ENCODE measurements around the gene PRRT1. TPM values are rescaled to one million over a fixed set of nuclear protein-coding genes. Genes with fewer than 3 reads are reported as not detected.

PRRT1 gene
- total and polyA plus RNA-seq, 12 donors, result 0.17 to 2.9 (median 0.69) TPM

- ATAC-seq (no peak), DNase-seq (no peak)
- no peak overlapping the region for H3K27ac ChIP-seq
- H3K4me1 ChIP-seq, result peaks cover 6 to 46% (median 25%) of the 10 kb centered on the region in 9 donors
- H3K9me3 ChIP-seq, result no peaks in the 10 kb centered on the region
- peak overlapping the region in 1 of 10 donors; percentile 10 for H3K4me3 ChIP-seq
- TF ChIP-seq CTCF (IDR thresholded peaks at IDR 0.05), result no peak
- intact Hi-C loops (cut with DNase I), result loop anchor here in 2 of 10 donors (5.0 kb wide), 1 partner anchor 33 kb away; no protein-coding TSS in a partner anchor
- peaks cover 0 to 81% (median 8%) of the 10 kb centered on the region in 7 donors for H3K27me3 ChIP-seq
- H3K36me3 ChIP-seq, result peaks cover 0 to 9% (median 0%) of the 10 kb centered on the region in 9 donors
- 35 to 45% methylated on average over 48 to 55 of the region's 55 CpGs for WGBS, 2 donors
These were observed 1.5 kb downstream of the PRRT1 start for GRCh38 chr6:32149932-32150870.

GRCh38 chr6:32149092-32149755, 2.5 kb downstream of the PRRT1 start:
- 41 to 49% methylated on average over 43 to 47 of the region's 47 CpGs for WGBS, 2 donors
- H3K4me1 ChIP-seq, result peaks cover 0 to 38% (median 16%) of the 10 kb centered on the region in 9 donors
- TF ChIP-seq CTCF (IDR thresholded peaks at IDR 0.05), result peak in 1 of 9 donors; percentile 2
- intact Hi-C loops (cut with DNase I), result no loop called here
- H3K36me3 ChIP-seq, result peaks cover 0 to 9% (median 0%) of the 10 kb centered on the region in 9 donors
- H3K27me3 ChIP-seq, result peaks cover 0 to 72% (median 8%) of the 10 kb centered on the region in 7 donors
- ATAC-seq (no peak), DNase-seq (no peak)
- no peak overlapping the region for H3K27ac ChIP-seq
- H3K9me3 ChIP-seq, result no peaks in the 10 kb centered on the region
- H3K4me3 ChIP-seq, result peak overlapping the region in 8 of 10 donors; percentile 14 to 40 (median 26)

GRCh38 chr6:32148289-32149091, 3.2 kb downstream of the PRRT1 start:
- H3K27me3 ChIP-seq, result peaks cover 0 to 66% (median 8%) of the 10 kb centered on the region in 7 donors
- 17 to 29% methylated on average over 39 of the region's 39 CpGs for WGBS, 2 donors
- H3K9me3 ChIP-seq, result no peaks in the 10 kb centered on the region
- TF ChIP-seq CTCF (IDR thresholded peaks at IDR 0.05), result peak in 3 of 9 donors; percentile 14 to 21 (median 20)
- intact Hi-C loops (cut with DNase I), result no loop called here
- peak in 5 of 8 donors; percentile 16 to 70 (median 26) for ATAC-seq
- H3K36me3 ChIP-seq, result peaks cover 0 to 9% (median 0%) of the 10 kb centered on the region in 9 donors
- DNase-seq, result peak; percentile 53 to 64
- peaks cover 0 to 31% (median 15%) of the 10 kb centered on the region in 9 donors for H3K4me1 ChIP-seq
- peak overlapping the region in 8 of 10 donors; percentile 14 to 40 (median 26) for H3K4me3 ChIP-seq
- no peak overlapping the region for H3K27ac ChIP-seq
